NCI-H1417 treated with DMSO at 0.1 percent for 48 hours (cell line): Measurements from ENCODE around the gene GPR137.
A peak's percentile ranks its signal among the peaks of the same experiment; 100 is the strongest.
"Not testable (repeated sequence)": the region's sequence is repeated elsewhere in the genome, so short reads cannot be mapped to it uniquely, and the experiment has no call there.

Experiments
- DNase-seq: peaks from one replicate; lab custom pipeline; 2025; lab: John Stamatoyannopoulos, UW

The GPR137 gene

DNA sequence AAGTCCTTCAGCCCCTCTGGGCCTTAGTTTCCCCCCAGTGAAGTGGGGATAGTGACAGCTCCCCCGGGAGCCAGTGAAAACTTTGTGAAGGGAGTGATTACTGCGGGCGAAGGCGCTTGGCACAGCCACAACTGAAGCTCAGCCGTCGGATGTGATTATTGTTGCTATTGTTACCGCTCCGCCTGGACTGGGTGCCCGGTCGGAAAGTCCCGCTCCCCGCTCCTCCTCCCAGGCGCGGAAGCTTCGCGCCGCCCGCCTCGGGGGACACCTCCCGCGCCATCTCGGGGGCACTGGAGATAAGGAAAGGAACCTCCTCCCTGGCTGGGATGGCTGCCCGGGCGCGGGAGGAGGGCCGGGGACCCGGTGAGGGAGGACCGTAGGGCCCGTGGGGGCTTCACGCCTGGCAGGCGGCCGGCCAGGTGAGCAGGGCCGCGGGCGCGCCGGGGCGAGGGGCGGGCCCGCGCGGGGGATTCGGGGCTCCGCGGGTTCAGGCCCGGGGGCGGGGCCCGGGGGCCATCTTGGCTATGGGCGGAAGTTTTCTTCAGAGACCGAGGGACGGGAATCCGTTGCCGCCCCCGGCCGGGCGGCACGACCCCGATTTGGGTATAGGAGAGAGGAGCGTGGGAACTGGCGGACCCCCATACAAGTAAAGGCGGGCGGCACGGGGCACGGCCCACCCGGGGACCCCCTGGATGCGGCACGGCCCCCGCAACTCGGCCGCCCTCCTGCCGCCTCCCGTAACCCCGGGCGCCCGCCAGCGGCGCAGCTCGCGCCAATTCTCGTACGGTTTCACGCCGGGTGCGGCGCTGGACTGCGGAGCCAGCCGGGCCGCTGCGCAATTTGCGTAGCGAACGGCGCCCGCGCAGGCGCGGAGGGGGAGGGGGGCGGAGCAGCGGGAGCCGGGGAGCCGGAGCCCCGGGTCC is at the start of gene GPR137:
TSS of gene GPR137 (plus strand) at position 887 of the 923 bp plus-strand sequence. CDS start 677 bp downstream, outside the sequence.
- DNase-seq, result no peak

DNA sequence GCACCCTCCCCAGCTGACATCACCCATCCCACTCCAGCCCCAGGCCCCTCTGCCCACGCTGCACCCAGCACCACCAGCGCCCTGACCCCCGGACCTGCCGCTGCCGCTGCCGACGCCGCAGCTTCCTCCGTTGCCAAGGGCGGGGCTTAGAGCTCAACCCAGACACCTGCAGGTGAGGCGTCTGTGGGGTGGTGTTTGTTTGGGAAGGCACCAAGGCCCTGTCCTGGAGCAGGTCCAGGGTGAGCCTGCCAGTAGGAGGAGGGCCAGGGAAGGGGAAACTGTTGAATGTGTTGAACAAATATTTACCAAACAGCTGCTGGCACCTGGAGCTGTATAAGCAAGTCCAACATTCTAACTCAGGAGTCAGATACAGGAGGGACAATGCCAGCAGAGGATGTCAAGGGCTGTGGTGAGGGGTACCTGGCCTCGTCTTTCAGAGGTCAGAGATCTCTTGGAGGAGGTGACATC is 48.1 kb upstream of the GPR137 start:
- DNase-seq, result peak; percentile 59

GRCh38 chr11:64238076-64238475 is 47.6 kb upstream of the GPR137 start:
- DNase-seq, result no peak

DNA sequence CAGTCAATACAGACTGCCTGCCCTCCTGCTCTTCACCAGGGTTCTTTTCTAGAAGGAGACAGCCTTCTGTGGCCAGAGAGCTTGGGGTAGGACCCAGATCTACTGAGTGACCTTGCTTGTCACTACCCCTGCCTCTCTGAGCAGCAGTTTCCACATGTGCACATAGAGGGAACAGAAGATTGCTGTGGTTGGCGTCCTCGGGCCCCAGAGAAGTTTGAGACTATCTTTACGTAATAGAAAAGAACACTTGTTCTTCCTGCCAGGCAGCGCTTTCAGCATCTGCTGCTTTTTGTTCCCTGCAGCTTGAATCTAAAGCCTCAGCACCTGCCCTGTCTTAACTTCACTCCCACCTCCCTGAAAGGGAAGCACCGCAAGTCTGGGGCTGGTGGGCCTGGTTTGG is 46.6 kb upstream of the GPR137 start:
- DNase-seq, result no peak

GRCh38 chr11:64239662-64240434 is 45.8 kb upstream of the GPR137 start:
- DNase-seq, result no peak

GRCh38 chr11:64240435-64241240 is 45.0 kb upstream of the GPR137 start, which contains the start of gene FKBP2:
FKBP2 (plus strand) TSS chr11:64241095; CDS start chr11:64242388, 1,293 bp downstream.
- peak; percentile 89 for DNase-seq

- DNase-seq, result peak; percentile 96
These were observed 44.5 kb upstream of the GPR137 start for GRCh38 chr11:64241241-64241490.

- DNase-seq, result no peak
These were observed 43.9 kb upstream of the GPR137 start for GRCh38 chr11:64241491-64242374.

GRCh38 chr11:64243236-64243854 is 42.3 kb upstream of the GPR137 start:
- no peak for DNase-seq

DNA sequence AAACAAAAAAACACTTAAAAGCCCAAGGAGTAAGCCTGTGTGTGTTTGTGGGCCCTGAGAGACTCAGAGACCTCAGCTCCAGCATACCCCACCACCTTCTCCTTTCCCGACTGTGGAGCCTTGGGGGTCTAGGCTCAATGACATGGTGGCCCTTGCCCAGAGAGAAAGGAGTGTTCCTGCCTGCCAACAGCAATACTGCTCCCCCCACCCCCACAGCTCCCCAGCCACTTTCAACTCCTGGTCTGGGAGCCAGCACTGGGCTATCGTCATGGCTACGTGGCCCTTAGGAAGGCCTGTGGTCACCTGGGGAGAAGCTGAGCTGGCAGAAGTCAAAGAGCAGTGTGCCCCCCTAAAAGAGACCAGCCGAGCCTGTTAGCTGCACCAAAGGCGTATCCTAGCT is 41.5 kb upstream of the GPR137 start:
- DNase-seq, result no peak

DNA sequence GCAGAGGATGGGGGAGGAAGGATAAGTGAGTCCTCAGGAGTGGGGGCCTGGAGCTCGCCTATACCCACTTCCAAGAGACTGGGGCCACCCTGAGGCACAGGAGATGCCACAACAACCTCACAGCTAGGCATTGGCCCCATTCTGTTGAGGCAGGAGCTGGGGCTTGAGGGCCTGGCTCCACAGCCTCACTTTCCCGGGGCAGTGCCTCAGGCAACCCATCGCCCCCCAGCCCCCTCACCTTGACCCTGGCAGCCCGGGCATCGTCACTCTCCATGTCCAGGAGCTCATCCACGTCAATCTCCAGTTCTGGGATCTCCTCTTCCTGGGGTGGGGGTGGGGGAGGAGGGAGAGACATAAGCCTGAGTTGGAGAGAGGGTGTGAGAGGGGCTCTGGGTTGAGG is 40.7 kb upstream of the GPR137 start:
- DNase-seq, result no peak

DNA sequence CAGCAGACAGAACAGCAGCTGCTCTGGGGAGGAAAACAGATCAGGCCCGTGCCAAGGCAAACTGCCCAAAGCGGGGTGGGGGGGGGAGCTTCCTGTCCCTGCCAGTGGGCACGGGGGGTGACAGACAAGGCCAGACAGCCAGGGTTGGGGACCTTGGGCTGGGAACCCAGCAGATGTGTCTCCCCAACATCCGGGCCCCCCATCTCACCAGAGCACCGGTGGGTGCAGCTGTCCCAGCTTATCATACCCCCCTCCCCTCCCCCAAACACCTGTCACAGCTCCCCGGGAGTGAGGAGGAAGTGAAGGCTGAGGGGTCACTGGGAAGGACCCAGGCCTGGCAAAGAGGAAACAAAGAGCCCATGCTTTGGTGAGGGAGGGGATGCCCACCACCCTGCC is 40.2 kb upstream of the GPR137 start:
- no peak for DNase-seq

DNA sequence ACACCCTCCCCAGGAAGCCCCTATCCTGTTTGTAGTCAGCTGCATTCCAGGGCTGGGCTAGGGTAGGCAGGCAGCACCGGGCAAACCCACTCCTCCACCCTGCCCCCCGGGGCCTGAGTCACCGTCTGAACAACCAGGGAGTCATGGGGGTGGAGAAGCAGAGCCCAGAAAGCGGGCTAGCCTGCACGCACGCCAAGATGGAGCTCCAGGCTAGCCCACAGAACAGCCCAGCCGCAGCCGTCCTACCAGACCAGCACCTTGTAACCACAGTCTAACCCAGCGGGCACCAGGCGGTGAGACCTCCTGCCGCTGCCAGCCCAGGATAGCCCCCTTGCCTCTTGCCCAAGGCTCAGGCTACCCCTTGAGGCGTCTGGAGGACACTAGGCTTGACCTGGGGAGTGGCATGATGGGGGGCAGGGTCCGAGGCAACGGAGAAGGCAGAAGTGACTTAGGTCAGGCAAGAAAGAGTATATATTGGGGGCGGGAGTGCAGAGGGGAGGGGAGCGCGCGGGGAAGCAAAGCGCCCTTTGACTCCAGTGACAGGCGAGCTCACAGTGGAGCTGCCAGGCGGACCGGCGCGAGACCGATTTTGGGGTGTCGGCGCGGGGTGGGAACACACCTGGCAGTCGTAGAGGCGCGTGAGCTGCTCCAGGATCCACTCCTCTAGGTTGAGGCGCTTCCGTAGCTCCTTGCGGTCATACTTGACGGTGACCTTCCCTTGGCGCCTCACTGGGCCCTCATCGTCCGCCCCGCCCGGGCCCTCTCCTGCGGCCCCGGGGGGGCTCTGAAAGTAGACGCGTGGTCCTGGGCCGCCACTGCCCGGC is 39.6 kb upstream of the GPR137 start:
- no peak for DNase-seq

DNA sequence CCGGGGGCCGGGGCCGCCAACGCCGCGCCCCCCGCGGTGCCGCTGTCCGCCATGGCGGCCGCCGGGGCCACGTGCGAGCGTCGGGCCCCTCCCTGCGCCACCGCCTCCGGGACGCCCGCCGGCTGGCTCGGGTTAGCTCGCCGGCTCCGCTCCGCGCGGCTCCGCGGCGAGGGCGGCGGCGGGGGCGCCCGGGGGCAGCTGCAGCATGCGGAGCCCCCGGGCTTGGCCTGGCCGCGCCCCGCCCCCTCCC is 39.1 kb upstream of the GPR137 start:
- DNase-seq, result not testable (repeated sequence)

- DNase-seq, result peak; percentile 44
These were observed 38.5 kb upstream of the GPR137 start, which contains the start of gene PPP1R14B for GRCh38 chr11:64246871-64247728. PPP1R14B (minus strand) TSS chr11:64246943; CDS start chr11:64246673, 270 bp downstream.

DNA sequence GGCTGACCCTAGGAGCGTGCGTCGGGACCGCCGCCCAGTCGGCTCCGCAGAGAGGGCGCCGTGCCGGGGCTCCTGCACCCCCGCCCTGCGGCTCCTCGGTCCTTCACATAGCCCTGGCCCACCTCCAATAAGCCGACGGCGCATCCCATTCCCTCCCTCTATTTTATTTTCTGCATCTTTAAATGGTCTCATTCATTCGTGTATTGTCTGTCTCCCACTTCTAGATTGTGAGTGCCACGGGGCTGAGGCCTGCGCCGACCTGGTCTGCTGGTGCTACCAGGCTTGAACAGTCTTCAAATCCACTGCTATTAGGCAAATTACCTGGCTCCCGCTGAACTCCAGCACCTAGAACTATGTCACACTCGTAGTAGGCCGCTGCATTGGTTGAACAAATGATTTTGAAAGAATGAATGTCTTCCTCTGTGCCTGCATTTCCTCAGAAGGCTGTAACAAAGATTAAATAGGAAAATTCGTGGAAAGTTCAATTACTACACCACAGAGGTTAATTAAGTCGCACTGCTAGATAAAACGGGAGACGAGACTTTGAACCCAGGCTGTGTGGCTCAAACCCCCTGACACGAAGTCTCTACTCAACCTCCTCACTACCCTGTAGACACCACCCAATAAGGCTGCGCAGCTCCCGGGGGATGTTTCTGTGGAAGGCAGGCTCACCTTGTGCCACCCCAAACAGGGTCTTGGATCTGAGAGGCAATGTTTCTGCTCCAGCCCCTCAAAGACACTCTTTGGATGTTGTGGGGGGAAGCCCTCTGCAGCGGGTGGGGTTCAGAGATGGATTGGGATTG is 37.7 kb upstream of the GPR137 start:
- no peak for DNase-seq

- DNase-seq, result no peak
These were observed 37.1 kb upstream of the GPR137 start for GRCh38 chr11:64248578-64248977.

- DNase-seq, result no peak
These were observed 36.6 kb upstream of the GPR137 start for GRCh38 chr11:64249038-64249437.
